ENCODE results near the gene LYSMD1. TPM values are rescaled to one million over a fixed set of nuclear protein-coding genes. Genes with fewer than 3 reads are reported as not detected.

The LYSMD1 gene
- total RNA-seq, 1 experiment from 2014 or later: 0.43 TPM

- DNase-seq (ENCODE audit: low spot score): no peak
These were observed 10.2 kb upstream of the LYSMD1 start, which contains the start of gene TMOD4 for GRCh38 chr1:151175863-151176262. TMOD4 (minus strand) TSS chr1:151175981; CDS start chr1:151174875, 1,106 bp downstream.

- no peak for DNase-seq (ENCODE audit: low spot score)
These were observed 9.5 kb upstream of the LYSMD1 start for GRCh38 chr1:151175041-151175741.

DNA sequence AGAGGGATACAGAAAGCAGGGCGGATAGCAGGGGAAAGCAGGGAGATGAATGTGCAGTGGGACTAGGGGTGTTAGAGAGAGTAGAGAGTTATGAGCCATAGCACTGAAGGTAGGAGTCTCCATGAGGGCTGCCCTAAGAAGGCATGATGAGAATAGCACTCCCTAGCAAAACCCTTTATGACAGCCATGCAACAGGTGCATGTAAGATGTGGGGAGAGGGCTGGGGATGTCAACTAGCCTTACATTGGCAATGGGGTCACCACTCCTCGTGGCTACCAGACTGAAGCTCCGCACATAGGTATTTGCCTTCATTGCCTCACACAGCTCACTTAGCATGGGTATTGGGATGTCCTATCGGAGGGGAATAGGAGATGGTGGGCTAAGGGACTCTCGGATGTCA is 5.5 kb upstream of the LYSMD1 start:
- DNase-seq (ENCODE audit: low spot score): no peak

DNA sequence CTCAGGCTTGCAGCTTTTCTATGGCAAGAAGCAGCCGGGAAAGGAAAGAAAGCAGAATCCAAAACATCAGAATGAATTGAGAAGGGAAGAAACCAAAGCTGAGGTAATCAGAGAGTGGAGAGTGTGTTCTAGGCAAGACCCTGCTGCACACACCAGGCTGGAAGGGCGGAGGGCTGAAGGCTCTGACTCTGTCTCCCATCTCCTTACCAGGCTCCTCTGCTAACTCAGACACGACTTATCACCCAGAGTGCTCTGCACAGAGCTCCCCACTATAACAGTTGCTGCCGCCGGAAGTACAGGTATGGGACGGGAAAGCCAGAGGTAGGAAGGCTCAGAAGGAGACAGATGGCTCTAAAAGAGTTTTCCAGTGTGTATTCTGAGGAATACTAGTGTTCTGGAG is 1.4 kb upstream of the LYSMD1 start:
- DNase-seq (ENCODE audit: low spot score): no peak

DNA sequence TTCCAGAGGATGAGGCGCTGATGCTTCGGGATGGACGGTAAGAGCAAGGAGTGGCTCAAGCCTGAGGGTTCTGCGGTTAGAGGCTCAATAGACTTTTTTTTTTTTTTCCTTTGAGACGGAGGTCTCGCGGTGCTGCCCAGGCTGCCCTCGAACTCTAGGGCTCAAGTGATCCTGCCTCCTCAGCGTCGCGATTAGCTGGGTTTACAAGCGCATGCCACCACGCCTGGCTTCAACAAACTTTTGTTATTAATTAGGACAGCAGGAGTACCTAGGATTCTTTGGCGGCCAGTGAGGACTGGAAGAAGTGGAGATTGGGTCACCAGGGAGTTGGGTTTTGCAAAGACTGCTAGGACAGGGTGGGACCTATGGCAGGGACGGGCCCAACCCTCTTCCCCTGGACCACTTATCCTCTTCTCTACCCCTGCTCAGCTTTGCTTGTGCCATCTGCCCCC is 829 bp upstream of the LYSMD1 start:
- no peak for DNase-seq (ENCODE audit: low spot score)

DNA sequence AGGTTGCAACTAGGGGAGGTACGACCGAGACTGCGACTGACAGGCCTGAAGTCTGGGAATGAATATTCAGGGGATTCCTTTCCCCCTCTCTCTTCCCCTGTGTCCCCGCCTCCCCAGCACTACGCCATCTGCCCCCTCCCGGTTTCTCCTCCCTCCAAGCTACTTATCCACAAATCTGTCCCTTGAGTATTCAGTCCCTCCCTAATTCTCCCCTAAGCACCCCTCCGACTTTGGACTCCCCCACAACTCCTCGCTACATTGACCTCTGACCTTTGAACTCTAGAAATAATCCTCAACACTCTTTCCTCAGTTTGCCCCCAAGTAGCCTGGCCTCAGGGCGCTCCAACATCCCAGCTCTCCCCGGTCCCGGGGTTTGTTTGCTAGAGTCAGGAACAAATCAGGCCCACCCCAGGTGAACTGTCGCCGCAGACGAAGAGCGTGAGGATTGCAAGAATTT is 393 bp downstream of the LYSMD1 start:
- peak; percentile 12 for DNase-seq (ENCODE audit: low spot score)

DNA sequence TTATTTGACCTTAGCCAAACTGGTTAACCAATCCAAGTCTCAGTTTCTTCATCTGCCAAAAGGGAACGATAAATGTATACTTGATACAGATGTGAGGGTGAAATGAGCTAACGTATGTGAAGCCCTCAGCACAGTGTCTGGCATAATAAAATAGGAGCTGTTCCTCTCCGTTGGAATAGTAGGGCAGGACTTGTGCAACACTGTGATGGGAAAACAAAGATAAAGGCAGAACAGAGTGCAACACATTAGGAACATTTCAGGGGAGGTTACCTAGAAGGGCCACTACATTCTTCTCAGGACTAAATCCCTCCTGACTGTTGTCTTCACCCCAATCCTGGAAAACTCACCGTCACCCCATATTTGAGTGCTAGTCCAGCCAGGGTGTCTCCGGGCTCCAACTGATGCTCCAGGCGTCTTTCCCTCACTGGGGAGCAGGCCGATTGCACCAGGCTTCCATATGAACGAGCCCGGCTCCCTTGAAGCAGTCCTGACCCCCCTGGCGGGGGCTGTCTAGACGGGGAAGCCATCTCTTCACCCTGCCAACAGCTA is 896 bp downstream of the LYSMD1 start:
- no peak for DNase-seq (ENCODE audit: low spot score)

GRCh38 chr1:151159373-151159772 is 6.3 kb downstream of the LYSMD1 start:
- no peak for DNase-seq (ENCODE audit: low spot score)

DNA sequence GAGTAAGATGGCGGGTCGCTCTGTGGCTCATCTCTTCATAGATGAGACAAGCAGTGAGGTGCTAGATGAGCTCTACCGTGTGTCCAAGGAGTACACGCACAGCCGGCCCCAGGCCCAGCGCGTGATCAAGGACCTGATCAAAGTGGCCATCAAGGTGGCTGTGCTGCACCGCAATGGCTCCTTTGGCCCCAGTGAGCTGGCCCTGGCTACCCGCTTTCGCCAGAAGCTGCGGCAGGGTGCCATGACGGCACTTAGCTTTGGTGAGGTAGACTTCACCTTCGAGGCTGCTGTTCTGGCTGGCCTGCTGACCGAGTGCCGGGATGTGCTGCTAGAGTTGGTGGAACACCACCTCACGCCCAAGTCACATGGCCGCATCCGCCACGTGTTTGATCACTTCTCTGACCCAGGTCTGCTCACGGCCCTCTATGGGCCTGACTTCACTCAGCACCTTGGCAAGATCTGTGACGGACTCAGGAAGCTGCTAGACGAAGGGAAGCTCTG is 6.9 kb downstream of the LYSMD1 start:
- no peak for DNase-seq (ENCODE audit: low spot score)

GRCh38 chr1:151158326-151158725 is 7.4 kb downstream of the LYSMD1 start:
- no peak for DNase-seq (ENCODE audit: low spot score)

DNA sequence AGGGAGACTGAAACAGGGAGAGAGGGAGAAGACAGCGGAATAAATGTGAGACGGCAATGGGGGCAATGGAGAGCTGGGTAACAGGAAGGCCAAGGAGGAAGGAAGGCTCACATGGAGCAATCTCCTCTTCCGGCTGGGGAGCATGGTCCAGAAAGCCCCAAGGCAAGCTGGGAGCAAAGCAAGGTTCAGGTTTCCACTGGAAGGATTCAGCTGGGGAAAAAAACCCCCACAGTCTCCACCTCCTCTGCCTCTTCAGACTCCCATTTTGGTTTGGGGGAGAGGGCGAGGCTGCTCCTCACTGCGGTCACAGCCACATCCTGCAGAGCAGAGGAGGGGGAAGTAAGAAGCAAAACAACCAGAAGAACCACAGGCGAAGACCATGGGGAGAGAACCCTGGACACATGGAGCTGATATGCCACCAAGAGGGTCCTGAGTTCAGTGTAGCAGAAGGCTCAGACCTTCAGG is 8.6 kb downstream of the LYSMD1 start:
- no peak for DNase-seq (ENCODE audit: low spot score)

- no peak for DNase-seq (ENCODE audit: low spot score)
These were observed 9.2 kb downstream of the LYSMD1 start, which contains the start of gene TNFAIP8L2 for GRCh38 chr1:151156515-151156819. TNFAIP8L2 (plus strand) TSS chr1:151156649; CDS start chr1:151158698, 2,049 bp downstream.

DNA sequence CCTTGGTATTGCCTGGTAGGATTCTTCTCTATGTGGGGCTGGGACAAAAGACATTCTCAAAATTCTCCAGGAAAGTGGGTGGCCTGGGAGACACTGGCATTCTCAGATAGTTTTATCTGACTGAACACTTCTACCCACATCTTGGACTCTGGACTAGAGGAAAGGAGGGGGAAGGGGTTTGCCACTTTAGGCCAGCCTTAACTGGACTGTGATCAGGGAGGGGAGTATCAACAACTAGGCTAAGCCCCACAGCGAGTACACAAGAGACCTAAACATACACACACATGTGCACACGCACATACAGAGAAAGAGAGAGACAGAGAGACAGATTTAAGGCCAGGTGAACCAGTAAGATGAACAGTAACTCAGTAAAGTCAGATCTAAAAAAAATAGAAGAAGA is 18.0 kb downstream of the LYSMD1 start:
- DNase-seq (ENCODE audit: low spot score): no peak

- no peak for DNase-seq (ENCODE audit: low spot score)
These were observed 18.6 kb downstream of the LYSMD1 start for GRCh38 chr1:151147132-151147503.

DNA sequence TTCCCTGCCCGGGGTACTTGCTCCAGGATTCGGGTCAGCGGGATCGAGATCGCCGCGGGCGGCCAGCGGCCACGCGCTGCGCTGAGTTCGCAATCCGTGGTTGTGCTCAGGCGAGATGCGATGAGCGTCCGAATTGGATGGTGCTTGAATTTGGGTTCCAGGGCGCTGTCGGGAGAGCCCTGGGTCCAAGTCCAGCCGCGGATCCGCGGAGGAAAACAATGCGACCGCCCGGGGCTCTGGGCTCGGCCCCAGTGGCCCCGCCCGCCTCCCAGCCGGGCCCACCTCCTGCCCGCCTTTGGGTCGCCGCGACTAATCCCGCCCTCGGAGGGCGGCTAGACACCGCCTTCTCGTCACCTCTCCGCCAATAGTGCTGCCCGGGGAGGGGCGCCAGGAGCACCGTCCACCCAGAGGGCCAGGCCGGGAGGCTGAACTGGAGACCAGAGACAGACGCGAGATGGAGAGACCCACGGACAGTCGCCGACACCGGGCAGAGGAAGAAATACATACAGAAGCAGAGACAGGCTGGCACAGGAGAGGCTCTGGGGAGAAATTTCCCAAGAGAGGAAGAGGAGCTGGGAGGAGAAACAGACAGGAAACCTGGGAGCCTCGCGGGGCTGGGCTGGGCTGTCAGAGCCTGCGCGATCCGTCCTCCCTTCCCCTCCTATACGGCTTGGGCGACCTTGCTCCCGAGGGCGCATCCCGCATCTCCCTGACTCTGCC is 19.1 kb downstream of the LYSMD1 start, which contains the start of gene SEMA6C:
SEMA6C (minus strand) TSS at position 220 of the 720 bp plus-strand sequence. CDS start 4,010 bp downstream, outside the sequence.
- DNase-seq (ENCODE audit: low spot score): peak; percentile 83

DNA sequence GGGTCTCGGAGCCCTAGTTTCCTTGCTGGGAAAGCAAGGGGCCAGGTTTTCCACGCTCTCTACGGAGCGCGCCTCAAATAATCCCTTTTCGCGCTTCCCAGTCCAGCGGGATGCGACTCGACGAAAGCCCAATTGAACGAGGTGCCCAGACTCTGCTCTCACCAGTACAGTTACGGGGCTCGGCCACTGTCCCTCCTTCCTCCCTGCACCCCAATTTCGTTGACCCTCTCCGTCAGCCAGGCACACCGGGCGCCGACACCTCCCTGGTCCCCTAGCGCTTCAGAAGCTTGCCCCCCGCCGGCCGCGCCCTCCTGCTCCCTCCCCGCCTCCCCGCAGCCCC is 19.7 kb downstream of the LYSMD1 start:
- no peak for DNase-seq (ENCODE audit: low spot score)

DNA sequence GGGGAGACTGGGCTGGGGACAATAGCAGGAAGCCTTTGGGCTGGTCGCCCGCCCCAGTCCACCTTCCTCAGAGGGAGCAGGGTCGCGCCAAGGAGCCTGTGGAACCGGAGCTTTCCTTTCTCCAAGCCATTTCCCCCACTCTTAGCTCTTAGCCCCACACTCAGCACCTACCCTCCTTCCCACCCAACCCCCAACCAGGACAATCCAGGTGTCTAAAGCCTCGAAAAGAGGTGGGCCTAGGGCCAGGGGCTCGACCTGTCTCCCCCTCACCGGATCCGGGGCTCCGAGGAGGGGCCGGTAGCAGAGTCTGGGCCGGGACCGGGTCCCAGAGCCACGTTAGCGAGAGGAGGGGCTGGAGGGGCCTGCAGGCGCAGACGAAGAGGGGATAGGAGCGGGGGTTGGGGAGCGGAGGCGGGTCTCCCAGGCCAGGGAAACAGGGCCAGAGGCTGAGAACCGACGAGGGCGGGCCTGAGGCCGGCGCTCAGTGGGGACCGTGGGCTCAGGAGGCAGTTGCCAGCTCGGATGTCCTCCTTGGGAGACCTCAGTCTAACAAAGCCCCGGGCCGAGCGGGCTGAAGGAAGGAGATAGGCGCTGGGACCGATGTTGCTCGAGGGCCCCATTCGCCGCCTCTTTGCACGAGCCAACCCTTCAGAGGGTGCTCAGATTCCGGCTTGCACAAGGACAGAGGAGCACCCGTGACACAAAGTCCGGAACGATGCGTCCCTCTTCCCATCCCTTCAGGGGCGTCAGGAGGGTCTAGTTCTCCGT is 20.2 kb downstream of the LYSMD1 start:
- DNase-seq (ENCODE audit: low spot score): no peak

DNA sequence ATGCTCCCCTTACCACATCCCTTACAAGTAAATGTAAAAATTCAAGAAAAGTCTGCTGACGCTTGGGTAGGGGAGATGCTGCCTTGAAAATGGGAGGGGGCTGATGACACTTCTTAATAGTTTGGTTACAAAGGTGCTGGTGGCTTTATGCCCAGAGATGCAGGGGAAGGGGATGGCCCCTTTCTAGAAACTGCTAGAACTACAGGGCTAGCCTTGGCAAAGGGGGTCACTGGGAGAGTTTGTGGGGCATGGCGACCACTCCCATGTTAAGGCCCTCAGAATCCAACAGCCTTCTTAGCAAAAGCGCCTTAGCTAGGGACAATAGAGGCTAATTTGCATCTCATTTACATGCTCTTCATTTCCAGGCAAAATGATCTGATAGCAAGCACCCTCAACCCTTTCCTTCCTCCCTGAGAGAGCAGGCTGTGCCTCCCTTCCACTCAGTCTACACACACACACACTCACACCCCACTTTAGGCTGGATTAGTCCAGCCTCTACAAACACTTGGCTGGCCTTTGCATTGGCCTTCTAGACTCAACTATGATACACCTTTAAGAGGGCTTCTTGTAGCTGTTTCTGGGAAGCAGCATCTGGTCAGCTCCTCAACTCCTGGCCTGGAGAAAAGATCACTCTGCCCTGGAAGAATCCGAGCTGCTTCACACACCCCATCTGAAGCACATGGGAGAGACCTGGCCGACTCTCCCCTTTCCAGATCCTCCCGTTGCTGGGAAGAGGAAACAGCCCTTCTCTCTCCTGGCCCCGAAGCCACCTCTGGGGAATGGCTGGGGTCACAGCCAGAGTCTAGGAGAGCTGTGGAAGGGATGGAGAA is 21.0 kb downstream of the LYSMD1 start:
- DNase-seq (ENCODE audit: low spot score): no peak

GRCh38 chr1:151143986-151144385 is 21.7 kb downstream of the LYSMD1 start:
- DNase-seq (ENCODE audit: low spot score): no peak

GRCh38 chr1:151143057-151143435 is 22.7 kb downstream of the LYSMD1 start:
- DNase-seq (ENCODE audit: low spot score): no peak

Measured in HT-29 (cell line).